GM21390 (cell line): ENCODE data around the gene FAM193A.

Experiments used
- ATAC-seq: cut with Tn5 transposase; IDR thresholded peaks from one replicate; pipeline ENCODE4 v1.9.1; 2021; ENCODE audit not compliant: unreplicated experiment

FAM193A gene

GRCh38 chr4:2689114-2689513 lies 152.7 kb downstream of the FAM193A start:
- ATAC-seq = no peak

GRCh38 chr4:2689825-2690700 lies 153.6 kb downstream of the FAM193A start:
- peak; percentile 52 for ATAC-seq

GRCh38 chr4:2691313-2691712 lies 154.9 kb downstream of the FAM193A start:
- no peak for ATAC-seq

GRCh38 chr4:2691952-2692435 lies 155.5 kb downstream of the FAM193A start:
- no peak for ATAC-seq

GRCh38 chr4:2694691-2695090 lies 158.2 kb downstream of the FAM193A start:
- no peak for ATAC-seq

GRCh38 chr4:2695346-2696060 lies 159.1 kb downstream of the FAM193A start:
- no peak for ATAC-seq

- ATAC-seq = peak; percentile 86
Observed at GRCh38 chr4:2696423-2696822, 160.0 kb downstream of the FAM193A start.

- ATAC-seq = no peak
Observed at GRCh38 chr4:2697995-2698414, 161.6 kb downstream of the FAM193A start.

- ATAC-seq = no peak
Observed at GRCh38 chr4:2698504-2698903, 162.1 kb downstream of the FAM193A start.

GRCh38 chr4:2698951-2699505 lies 162.6 kb downstream of the FAM193A start:
- no peak for ATAC-seq

- no peak for ATAC-seq
Observed at GRCh38 chr4:2699534-2699933, 163.1 kb downstream of the FAM193A start.

- ATAC-seq = no peak
Observed at GRCh38 chr4:2700031-2700430, 163.6 kb downstream of the FAM193A start.

- no peak for ATAC-seq
Observed at GRCh38 chr4:2702361-2702760, 165.9 kb downstream of the FAM193A start.

- no peak for ATAC-seq
Observed at GRCh38 chr4:2702770-2703169, 166.3 kb downstream of the FAM193A start.

GRCh38 chr4:2712261-2712842 lies 175.9 kb downstream of the FAM193A start:
- ATAC-seq = no peak

- no peak for ATAC-seq
Observed at GRCh38 chr4:2713337-2713736, 176.9 kb downstream of the FAM193A start.

- ATAC-seq = no peak
Observed at GRCh38 chr4:2714061-2714770, 177.8 kb downstream of the FAM193A start.

- ATAC-seq = no peak
Observed at GRCh38 chr4:2714918-2715317, 178.5 kb downstream of the FAM193A start.

- no peak for ATAC-seq
Observed at GRCh38 chr4:2715426-2715825, 179.0 kb downstream of the FAM193A start.

GRCh38 chr4:2716236-2716635 lies 179.8 kb downstream of the FAM193A start:
- ATAC-seq = no peak

- ATAC-seq = no peak
Observed at GRCh38 chr4:2721586-2721985, 185.1 kb downstream of the FAM193A start.
